ENCODE data around the gene DIABLO. TPM values are rescaled to one million over a fixed set of nuclear protein-coding genes. Genes with fewer than 3 reads are reported as not detected.

Gene DIABLO
- total and polyA plus RNA-seq, 8 donors = 34.6 to 63.8 (median 55.3) TPM

GRCh38 chr12:122245553-122245952 lies 19.7 kb upstream of the DIABLO start:
- DNase-seq = no peak
- H3K27ac ChIP-seq = peak overlapping the region in 1 of 2 donors; percentile 13
- peaks cover 0 to 86% of the 10 kb centered on the region in 2 donors for H3K36me3 ChIP-seq
- no peaks in the 10 kb centered on the region for H3K9me3 ChIP-seq
- H3K27me3 ChIP-seq = no peaks in the 10 kb centered on the region
- no peak for ATAC-seq
- intact Hi-C loops (cut with DNase I) = no loop called here
- no peak for TF ChIP-seq CTCF (IDR thresholded peaks at IDR 0.05)
- H3K4me1 ChIP-seq = no peaks in the 10 kb centered on the region
- no peak overlapping the region for H3K4me3 ChIP-seq

GRCh38 chr12:122244565-122245371 lies 18.9 kb upstream of the DIABLO start:
- H3K4me3 ChIP-seq = no peak overlapping the region
- H3K27ac ChIP-seq = peak overlapping the region in 1 of 2 donors; percentile 41
- H3K27me3 ChIP-seq = no peaks in the 10 kb centered on the region
- H3K4me1 ChIP-seq = no peaks in the 10 kb centered on the region
- DNase-seq (no peak), ATAC-seq (no peak)
- no peak for TF ChIP-seq CTCF (IDR thresholded peaks at IDR 0.05)
- intact Hi-C loops (cut with DNase I) = no loop called here
- H3K36me3 ChIP-seq = peaks cover 0 to 84% of the 10 kb centered on the region in 2 donors
- H3K9me3 ChIP-seq = no peaks in the 10 kb centered on the region

GRCh38 chr12:122243965-122244364 lies 18.1 kb upstream of the DIABLO start:
- DNase-seq (no peak), ATAC-seq (no peak)
- Histone ChIP-seq H3K36me3 (peaks cover 0 to 84% of the 10 kb centered on the region in 2 donors), H3K9me3 (no peaks in the 10 kb centered on the region), H3K27ac (peak overlapping the region in 1 of 2 donors; percentile 41), H3K4me3 (no peak overlapping the region), H3K4me1 (no peaks in the 10 kb centered on the region), H3K27me3 (no peaks in the 10 kb centered on the region)
- TF ChIP-seq CTCF (IDR thresholded peaks at IDR 0.05) = no peak
- intact Hi-C loops (cut with DNase I) = no loop called here

- no peaks in the 10 kb centered on the region for H3K9me3 ChIP-seq
- DNase-seq (no peak), ATAC-seq (no peak)
- TF ChIP-seq CTCF (IDR thresholded peaks at IDR 0.05) = no peak
- no peaks in the 10 kb centered on the region for H3K27me3 ChIP-seq
- H3K4me1 ChIP-seq = no peaks in the 10 kb centered on the region
- H3K36me3 ChIP-seq = peaks cover 0 to 80% of the 10 kb centered on the region in 2 donors
- intact Hi-C loops (cut with DNase I) = no loop called here
- H3K27ac ChIP-seq = no peak overlapping the region
- H3K4me3 ChIP-seq = no peak overlapping the region
Observed at GRCh38 chr12:122238861-122239260, 13.0 kb upstream of the DIABLO start.

GRCh38 chr12:122235741-122236140 lies 9.9 kb upstream of the DIABLO start:
- Histone ChIP-seq H3K27ac (peak overlapping the region in 1 of 2 donors; percentile 3), H3K27me3 (no peaks in the 10 kb centered on the region), H3K4me3 (no peak overlapping the region), H3K4me1 (no peaks in the 10 kb centered on the region), H3K36me3 (peaks cover 0 to 80% of the 10 kb centered on the region in 2 donors), H3K9me3 (no peaks in the 10 kb centered on the region)
- intact Hi-C loops (cut with DNase I) = no loop called here
- no peak for TF ChIP-seq CTCF (IDR thresholded peaks at IDR 0.05)
- no peak for DNase-seq
- ATAC-seq = no peak

All from left lung (tissue), 10 donors.